HG02763 (cell line): Measurements from ENCODE around the gene CBARP.
A peak's percentile ranks its signal among the peaks of the same experiment; 100 is the strongest.

ENCODE experiments used
- ATAC-seq: cut with Tn5 transposase; IDR thresholded peaks from one replicate; pipeline ENCODE4 v1.9.1; 2021; ENCODE audit warnings: mild to moderate bottlenecking, moderate library complexity; ENCODE audit not compliant: unreplicated experiment

CBARP gene

GRCh38 chr19:1275260-1275975 lies 37.6 kb upstream of the CBARP start, which contains the start of gene FAM174C:
Gene FAM174C (plus strand): TSS chr19:1275530. CDS start chr19:1275550, 20 bp downstream.
- peak; percentile 77 for ATAC-seq

GRCh38 chr19:1274852-1275259 lies 37.1 kb upstream of the CBARP start:
- no peak for ATAC-seq

GRCh38 chr19:1274081-1274851 lies 36.5 kb upstream of the CBARP start:
- ATAC-seq, result no peak

- ATAC-seq, result no peak
Observed at GRCh38 chr19:1273263-1274041, 35.6 kb upstream of the CBARP start.

GRCh38 chr19:1272423-1273262 lies 34.8 kb upstream of the CBARP start:
- no peak for ATAC-seq

GRCh38 chr19:1271528-1272422 lies 34.0 kb upstream of the CBARP start:
- no peak for ATAC-seq

- no peak for ATAC-seq
Observed at GRCh38 chr19:1270854-1271527, 33.2 kb upstream of the CBARP start.

GRCh38 chr19:1270213-1270853 lies 32.5 kb upstream of the CBARP start:
- ATAC-seq, result no peak

- peak; percentile 29 for ATAC-seq
Observed at GRCh38 chr19:1269478-1270212, 31.8 kb upstream of the CBARP start.

GRCh38 chr19:1269065-1269477 lies 31.3 kb upstream of the CBARP start, which contains the start of gene CIRBP:
Gene CIRBP (plus strand): TSS chr19:1269332. CDS start chr19:1270934, 1,602 bp downstream.
- ATAC-seq, result peak; percentile 61

GRCh38 chr19:1268226-1269064 lies 30.6 kb upstream of the CBARP start:
- ATAC-seq, result no peak

- no peak for ATAC-seq
Observed at GRCh38 chr19:1267477-1268225, 29.8 kb upstream of the CBARP start.

GRCh38 chr19:1266916-1267476 lies 29.2 kb upstream of the CBARP start:
- ATAC-seq, result peak; percentile 17

- ATAC-seq, result peak; percentile 30
Observed at GRCh38 chr19:1266129-1266915, 28.5 kb upstream of the CBARP start.

GRCh38 chr19:1265615-1266128 lies 27.9 kb upstream of the CBARP start:
- no peak for ATAC-seq
